ENCODE measurements around the gene HOXA9.

Gene HOXA9

DNA sequence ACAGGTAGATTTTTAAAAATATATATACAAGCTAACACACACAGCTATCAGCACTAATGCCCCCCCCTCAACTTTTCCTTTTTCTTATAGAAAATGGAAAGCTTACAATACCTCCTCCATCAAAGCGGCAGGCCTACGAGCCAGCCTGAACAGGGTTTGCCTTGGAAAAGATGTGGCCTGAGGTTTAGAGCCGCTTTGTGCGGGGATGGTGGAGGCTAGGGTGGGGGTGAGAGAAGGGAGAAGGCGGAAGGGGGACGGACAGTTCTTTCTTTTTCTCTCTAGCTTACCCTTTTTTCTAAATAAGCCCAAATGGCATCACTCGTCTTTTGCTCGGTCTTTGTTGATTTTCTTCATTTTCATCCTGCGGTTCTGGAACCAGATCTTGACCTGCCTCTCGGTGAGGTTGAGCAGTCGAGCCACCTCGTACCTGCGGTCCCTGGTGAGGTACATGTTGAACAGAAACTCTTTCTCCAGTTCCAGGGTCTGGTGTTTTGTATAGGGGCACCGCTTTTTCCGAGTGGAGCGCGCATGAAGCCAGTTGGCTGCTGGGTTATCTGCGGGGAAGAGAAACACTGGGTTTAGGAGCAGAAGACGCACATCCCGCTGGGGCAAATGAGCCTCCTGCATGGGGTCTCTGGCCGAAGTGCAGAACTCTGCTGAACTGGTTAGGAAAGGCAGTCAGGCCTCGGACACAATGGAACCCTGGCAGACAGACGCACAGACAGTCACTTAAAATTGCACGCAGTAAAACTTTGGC is 1.9 kb downstream of the HOXA9 start:
- no peak for DNase-seq

- no peak for DNase-seq
These were observed 2.6 kb downstream of the HOXA9 start for GRCh38 chr7:27162561-27163287.

GRCh38 chr7:27161721-27162560 is 3.4 kb downstream of the HOXA9 start:
- DNase-seq = no peak

DNA sequence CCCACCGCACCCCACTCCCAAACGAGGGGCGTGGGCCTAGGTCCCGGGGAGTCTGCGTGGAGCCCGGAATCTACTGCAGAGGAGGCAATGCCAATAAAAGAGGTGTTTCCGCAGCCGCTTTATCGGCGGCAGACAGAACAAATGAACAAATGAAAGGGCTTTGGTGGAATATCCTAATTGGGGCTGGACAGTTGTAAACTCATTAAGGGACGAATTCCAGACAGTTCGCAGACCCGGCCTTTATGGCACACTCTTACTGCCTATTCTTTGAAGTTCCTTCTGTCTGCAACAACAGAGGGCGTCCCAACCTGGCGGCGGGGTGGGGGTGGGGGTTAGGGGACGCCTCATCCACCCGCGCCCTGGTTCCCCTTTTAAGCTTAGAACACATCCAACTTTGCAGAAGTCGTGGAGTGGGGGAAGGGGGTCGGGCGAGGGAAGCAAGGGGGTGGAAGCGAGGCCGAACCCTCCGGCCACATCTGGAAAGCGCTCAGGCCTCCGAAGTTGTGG is 4.1 kb downstream of the HOXA9 start:
- peak; percentile 39 to 57 for DNase-seq

GRCh38 chr7:27160546-27161213 is 4.7 kb downstream of the HOXA9 start:
- DNase-seq = peak; percentile 61 to 89

DNA sequence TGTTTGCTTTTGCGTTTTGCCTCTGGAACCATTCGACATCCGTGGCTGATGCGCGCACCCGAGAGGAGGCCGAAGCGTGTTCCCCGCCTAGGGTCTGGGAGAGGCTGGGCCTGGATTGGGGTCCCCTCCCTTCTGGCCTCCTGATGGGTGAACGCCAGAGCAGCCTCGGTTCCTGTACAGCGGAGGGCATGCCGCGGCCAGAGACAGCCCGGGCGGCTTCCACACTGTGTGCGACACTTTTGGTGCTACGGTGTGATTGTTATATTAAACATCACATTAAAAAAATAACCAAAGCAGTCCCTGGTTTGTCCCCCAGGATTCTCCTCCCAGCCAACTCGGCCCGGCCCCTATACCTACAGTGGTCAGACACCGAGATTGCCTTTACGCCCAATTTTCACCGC is 5.2 kb downstream of the HOXA9 start:
- DNase-seq = peak in 1 of 2 donors; percentile 11

GRCh38 chr7:27159266-27160144 is 5.8 kb downstream of the HOXA9 start:
- DNase-seq = no peak

- DNase-seq = peak in 1 of 2 donors; percentile 37
These were observed 6.7 kb downstream of the HOXA9 start for GRCh38 chr7:27158436-27159265.

DNA sequence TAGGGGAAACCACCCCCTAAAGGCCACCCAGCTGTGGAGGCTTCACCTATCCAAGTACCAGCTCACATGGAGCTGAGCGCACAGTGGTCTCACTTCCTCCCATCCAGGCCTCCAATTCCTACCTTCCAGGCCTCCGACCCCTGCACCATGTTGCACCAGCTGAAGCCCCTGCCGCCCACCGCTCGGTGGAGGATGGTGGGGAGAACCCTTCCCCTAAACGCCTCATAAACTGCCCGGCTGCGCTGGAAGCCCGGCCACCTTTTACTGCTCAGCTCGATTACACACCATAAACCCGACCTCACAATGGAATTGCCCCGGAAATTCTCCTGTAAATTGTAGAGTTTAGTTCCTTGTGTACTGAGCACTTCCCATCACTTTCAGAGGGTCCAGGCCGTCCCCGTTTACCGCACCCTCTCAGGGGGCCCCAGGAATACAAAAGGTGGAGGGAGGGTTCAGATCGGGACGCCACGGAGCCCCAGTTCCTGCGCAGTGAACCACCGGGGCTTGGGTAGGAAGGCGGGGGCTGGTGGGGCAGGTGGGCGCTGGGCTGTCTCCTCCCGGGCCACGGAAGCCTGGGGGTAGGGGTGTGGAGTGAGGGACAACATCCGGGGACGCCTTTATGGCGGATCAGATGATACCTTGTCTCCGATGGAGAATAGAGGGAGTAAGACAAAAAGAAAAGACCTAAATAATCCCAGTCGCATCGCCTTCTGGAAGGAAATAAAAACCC is 7.5 kb downstream of the HOXA9 start:
- peak in 1 of 2 donors; percentile 5 for DNase-seq

DNA sequence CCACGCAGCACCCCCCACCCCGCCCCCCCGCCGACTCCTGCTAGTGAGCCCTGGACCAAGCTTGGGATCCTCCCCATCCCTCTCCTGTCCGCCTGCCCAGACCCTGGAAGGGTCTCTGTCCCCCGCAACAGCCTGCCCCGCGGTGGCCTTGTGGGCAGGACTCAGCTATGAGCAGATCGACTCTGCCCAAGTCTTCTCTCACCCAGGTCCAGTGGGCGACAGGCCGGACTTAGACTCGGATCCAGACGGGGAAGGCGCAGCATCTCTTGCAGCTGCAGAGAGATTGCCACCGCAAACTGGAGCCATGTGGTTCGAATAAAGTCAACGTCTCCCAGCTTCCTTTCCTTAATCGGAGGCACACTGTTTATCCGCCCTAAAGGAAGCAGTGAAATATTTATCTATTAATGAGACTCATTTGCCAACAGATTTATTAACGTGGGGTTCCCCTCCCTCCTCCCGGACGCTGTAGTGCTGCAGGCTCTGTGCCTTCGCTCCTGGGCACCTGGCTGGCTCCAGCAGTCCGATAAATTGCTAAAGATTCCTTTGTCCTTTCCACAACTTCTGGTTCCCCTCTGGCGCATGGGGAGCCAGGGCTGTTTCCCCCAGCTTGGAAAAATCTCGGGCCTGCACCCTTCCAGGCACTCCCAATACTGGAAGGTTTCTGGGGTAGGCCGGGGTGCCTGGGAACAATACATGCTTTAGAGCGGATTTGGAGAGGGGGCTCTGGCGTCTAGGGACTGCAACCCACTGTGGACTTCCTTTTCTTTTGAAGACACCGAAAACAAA is 8.2 kb downstream of the HOXA9 start:
- DNase-seq = no peak

DNA sequence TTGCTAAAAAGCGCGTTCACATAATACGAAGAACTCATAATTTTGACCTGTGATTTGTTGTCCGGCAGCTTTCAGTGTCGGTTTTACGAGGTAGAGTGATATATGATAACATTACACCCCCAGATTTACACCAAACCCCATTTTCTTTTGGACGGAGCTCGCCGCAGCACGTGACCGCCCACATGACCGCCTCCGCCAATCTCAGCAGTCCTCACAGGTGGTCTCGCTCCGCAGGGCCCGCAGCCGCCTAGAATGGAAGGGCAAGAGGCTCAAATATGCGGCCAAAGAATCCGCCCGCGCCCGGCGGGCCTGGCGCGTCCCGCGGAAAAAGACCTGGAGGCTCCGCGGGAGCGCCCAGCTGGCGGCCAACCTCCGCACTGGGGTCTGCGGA is 8.8 kb downstream of the HOXA9 start, which contains the start of gene HOXA7:
Gene HOXA7 (minus strand): TSS at position 168 of the 391 bp plus-strand sequence. CDS start 130 bp downstream, at position 38.
- DNase-seq = no peak

DNA sequence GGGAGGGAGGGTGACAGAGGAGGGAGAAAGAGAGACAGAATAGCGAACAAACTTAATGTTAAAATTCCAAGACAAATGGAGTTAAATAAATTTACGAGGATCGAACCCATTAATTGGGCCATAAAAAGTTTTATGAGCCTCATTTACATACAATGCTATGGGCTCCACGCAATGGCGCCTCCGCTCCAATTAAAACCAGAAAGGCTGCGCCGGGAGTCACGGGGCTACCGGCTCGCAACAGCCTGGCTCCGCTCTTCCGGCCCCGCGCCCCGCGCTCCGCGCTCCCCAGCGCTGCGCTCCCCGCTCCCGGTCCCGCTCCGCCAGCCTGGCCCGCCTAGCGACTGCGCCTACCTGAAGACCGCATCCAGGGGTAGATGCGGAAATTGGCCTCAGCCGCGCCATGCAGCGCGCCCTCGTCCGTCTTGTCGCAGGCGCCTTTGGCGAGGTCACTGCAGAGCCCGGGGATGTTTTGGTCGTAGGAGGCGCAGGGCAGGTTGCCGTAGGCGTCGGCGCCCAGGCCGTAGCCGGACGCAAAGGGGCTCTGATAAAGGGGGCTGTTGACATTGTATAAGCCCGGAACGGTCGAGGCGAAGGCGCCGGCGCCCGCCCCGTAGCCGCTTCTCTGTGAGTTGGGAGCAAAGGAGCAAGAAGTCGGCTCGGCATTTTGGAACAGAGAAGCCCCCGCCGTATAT is 9.4 kb downstream of the HOXA9 start:
- DNase-seq = peak in 1 of 2 donors; percentile 12

GRCh38 chr7:27154901-27155815 is 10.2 kb downstream of the HOXA9 start:
- no peak for DNase-seq

GRCh38 chr7:27154369-27154768 is 11.0 kb downstream of the HOXA9 start:
- no peak for DNase-seq

DNA sequence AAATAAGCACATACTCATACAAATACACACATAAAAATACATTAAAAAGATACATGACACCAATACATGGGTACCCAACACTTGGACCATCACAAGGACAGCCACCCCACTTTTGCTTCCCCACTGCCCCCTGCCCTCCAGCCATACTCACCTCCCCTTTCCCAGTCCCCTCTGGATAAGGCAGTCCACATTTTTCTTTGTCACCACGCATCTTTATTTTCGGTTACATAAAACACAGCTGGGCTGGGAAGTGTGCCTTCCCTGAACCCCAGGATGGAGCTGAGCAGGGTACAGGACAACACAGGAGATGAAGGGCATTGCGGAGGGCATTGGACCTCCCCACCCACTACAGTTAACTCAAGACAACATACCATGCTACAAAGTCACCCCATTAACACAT is 11.8 kb downstream of the HOXA9 start:
- DNase-seq = no peak

GRCh38 chr7:27152816-27153442 is 12.4 kb downstream of the HOXA9 start:
- DNase-seq = no peak

Measured in inflammatory macrophage treated with lipopolysaccharide for 1 hour (primary cell).